DMS153 treated with DMSO at 0.1 percent for 48 hours (cell line): ENCODE data around the gene DMTF1.
"Not testable (repeated sequence)": the region's sequence is repeated elsewhere in the genome, so short reads cannot be mapped to it uniquely, and the experiment has no call there.

Experiments
- DNase-seq: peaks from one replicate; lab custom pipeline; 2025; ENCODE audit not compliant: unreplicated experiment; lab: John Stamatoyannopoulos, UW

DMTF1 gene, protein sequence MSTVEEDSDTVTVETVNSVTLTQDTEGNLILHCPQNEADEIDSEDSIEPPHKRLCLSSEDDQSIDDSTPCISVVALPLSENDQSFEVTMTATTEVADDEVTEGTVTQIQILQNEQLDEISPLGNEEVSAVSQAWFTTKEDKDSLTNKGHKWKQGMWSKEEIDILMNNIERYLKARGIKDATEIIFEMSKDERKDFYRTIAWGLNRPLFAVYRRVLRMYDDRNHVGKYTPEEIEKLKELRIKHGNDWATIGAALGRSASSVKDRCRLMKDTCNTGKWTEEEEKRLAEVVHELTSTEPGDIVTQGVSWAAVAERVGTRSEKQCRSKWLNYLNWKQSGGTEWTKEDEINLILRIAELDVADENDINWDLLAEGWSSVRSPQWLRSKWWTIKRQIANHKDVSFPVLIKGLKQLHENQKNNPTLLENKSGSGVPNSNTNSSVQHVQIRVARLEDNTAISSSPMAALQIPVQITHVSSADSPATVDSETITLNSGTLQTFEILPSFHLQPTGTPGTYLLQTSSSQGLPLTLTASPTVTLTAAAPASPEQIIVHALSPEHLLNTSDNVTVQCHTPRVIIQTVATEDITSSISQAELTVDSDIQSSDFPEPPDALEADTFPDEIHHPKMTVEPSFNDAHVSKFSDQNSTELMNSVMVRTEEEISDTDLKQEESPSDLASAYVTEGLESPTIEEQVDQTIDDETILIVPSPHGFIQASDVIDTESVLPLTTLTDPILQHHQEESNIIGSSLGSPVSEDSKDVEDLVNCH

DNA sequence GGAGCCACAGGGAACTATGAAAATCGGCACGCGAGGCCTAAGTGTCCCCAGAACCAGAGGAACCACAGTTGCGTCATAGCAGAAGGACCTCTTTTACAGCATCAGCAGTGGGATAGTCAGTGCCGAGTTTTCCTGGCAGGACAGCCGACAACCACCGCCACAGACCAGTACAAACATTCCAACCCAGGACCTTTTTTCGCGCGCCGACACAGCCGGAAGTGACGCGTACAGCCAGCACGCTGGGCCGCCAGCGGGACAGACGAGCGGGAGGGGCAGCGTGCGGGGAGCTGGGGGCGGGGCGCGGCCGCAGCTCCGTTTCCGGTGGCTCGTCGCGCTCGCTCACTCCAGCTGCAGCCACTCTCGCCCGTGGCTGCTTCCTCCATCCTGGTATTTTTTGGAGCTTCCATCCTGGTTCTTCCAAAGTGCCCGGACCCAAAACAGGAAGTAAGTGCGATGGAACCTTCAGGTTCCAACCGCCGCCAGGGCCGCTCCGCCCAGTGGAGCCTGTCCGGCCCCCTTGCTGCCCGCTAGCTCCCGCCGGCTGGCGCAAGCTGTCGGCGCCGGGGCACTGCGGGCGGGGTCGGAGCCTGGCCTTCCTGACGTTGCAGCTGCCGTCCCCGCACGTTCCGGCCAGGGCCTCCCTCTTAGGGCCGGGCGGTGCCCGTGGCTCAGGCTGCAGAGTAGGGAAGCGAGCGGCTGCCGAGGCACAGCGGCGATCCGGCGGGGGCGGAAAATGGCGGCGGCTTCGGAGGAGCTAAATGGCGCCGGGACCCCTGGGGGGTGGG lies at the start of gene DMTF1:
TSS of gene DMTF1 (plus strand) at position 342 of the 785 bp plus-strand sequence. CDS start 12,489 bp downstream, outside the sequence.
- DNase-seq = peak; percentile 85

DNA sequence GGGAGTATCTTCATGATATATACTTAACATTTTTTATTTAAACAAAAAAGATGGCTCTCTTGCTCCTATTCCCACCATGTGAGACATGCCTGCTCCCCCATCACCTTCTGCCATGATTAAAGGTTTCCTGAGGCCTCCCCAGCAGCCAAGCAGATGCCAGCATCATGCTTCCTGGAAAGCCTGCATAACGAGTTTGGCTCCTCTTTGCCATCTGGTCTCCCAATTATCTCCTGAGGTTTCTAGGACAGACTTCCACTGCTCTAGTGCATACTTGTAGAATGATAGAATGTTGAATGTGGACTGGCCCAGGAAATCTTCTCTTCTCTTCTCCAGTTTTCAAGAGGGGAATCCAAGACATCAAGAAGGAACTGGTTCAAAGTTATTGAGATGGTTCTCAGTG lies 46.9 kb upstream of the DMTF1 start:
- no peak for DNase-seq

DNA sequence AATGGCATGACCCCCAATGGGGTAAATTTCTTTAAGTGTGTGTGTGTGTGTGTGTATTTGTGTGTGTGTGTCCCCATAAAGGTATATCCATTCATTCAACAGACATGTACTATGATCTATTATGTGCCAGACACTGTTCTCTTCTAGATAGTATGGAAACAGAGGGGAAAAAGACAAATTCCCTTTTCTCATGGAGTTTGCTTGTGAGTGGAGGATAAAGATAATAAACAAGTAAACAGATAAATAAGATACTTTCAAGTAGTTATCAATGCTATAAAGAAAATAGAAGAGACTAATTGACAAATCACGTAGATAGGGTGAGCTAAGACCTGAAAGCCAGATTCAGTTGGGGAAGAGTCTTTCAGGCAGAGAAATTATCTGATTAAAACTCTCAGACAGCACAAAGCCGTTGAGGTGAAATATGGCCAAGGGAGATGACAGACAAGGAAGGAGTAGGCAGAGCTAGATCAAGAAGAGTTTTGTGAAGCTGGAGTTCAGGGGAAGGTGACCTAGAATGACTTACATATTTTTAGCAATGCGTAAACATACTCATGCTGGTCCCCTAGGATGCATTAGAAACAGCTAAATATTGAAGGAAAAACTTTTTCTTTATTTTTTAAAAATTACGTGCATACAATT lies 45.2 kb upstream of the DMTF1 start:
- no peak for DNase-seq

DNA sequence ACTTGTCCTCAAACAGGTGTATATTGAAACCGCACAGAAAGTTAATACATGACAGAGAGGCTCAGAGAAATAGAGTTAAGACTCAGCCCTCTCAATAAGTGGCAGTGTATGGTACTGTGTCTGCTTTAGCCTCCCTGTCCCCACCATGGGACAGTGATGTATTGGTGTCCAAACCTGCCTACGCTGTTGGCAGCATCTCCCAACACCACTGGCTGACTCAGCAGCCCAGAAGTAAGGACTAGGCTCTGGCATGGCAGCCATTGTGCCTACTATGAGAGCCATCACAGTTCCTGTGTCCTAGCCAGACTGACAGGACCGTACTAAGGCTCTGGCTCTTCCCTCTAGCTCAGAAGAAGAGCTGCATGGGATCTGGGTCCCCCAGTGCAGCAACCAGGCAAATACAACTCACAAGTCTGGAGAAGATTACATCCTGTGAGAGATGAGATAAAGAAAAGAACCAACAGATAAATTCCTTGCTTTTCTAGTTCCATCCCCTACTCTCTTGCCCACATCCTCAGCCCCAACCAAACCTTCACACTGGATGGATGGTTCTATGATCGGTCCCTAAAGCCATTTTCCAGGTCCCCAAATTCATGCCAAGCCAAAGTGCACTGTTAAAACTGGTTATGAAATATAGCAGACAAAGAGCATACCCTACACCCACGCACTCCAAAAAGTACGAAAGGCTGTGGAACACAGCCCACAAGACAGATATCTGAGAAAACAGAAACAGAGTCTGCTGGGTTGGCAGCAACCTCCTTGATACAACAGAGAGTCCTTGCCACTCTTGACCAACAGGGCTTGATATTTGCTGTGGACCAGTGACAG lies 44.1 kb upstream of the DMTF1 start:
- DNase-seq = no peak

- DNase-seq = no peak
Observed at GRCh38 chr7:87110778-87111177, 41.5 kb upstream of the DMTF1 start.

GRCh38 chr7:87111877-87112276 lies 40.4 kb upstream of the DMTF1 start:
- DNase-seq = no peak

- DNase-seq = no peak
Observed at GRCh38 chr7:87113077-87113476, 39.2 kb upstream of the DMTF1 start.

DNA sequence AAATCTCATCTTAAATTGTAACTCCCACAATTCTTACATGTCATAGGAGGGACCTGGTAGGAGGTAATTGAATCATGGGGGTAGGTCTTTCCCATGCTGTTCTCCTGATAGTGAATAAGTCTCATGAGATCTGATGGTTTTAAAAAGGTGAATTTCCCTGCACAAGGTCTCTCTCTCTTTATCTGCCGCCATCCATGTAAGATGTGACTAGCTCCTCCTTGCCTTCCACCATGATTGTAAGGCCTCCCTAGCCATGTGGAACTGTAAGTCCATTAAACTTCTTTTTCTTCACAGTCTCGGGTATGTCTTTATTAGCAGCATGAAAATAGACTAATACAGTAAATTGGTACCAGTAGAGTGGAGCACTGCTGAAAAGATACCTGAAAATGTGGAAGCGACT lies 38.3 kb upstream of the DMTF1 start:
- not testable (repeated sequence) for DNase-seq

DNA sequence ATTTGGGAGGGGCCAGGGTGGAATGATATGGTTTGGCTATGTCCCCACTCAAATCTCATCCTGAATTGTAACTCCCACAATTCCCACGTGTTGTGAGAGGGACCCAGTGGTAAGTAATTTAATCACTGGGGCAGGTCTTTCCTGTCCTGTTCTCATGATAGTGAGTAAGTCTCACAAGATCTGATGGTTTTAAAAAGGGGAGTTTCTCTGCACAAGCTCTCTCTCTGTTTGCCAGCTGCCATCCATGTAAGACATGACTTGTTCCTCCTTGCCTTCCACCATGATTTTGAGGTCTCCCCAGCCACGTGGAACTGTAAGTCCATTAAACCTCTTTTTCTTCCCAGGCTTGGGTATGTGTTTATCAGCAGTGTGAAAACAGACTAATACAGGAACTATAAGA lies 36.5 kb upstream of the DMTF1 start:
- DNase-seq = not testable (repeated sequence)

- DNase-seq = no peak
Observed at GRCh38 chr7:87116315-87116714, 35.9 kb upstream of the DMTF1 start.

DNA sequence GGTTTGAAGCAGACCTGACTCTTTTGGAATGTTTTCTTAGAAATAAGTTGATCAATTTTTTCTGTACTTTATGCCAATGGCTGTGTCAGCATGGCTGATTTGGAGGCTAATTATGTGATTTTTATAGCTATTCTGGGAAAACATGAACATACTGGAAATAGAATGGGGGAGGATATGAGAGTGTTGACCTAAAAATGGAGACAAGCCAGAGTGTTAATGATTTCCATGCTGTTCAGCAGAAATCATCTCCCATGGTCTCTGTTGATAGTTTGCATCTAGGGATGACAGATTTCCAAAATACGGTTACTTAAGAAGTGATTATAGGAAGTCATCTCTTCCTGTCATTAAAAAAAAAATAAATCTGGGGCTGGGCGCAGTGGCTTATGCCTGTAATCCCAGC lies 32.7 kb upstream of the DMTF1 start:
- no peak for DNase-seq

DNA sequence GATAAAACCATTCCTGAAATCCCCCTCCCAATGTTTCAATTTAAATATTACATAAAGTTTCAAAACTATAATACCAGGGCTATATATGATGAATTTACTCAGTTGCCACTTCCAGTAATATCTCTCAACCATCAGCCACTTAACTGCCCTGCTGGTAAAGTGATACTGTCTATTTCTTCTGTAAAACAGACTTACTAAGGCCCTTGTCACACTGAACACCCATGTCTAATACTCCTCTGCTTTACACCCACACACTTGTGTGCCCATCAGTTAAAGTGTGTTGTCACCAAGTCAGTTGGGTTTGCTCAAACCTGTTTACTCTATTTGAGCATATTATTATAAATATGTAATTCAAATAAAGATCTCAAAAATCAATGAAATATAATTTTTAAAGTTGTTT lies 29.1 kb upstream of the DMTF1 start:
- no peak for DNase-seq

GRCh38 chr7:87127019-87127418 lies 25.2 kb upstream of the DMTF1 start:
- DNase-seq = no peak

DNA sequence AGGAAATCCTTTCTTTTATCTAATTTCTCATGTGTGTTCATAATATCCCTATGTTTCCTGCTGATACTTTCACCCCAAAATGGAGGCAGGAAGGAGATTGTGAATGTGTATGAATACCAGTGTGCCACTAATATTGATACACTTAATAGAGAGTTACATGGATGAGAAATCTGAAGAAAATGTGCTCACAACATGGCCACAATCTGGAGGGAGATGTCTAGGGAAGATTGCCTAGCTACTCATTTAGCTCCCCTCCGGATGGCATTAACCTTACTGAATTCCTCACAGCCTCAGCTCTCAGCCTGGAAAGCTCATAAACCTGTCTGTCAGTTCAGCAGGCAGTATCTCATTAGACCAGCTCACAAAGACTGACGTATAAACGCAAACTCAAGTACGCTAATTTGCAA lies 23.4 kb upstream of the DMTF1 start:
- DNase-seq = no peak

DNA sequence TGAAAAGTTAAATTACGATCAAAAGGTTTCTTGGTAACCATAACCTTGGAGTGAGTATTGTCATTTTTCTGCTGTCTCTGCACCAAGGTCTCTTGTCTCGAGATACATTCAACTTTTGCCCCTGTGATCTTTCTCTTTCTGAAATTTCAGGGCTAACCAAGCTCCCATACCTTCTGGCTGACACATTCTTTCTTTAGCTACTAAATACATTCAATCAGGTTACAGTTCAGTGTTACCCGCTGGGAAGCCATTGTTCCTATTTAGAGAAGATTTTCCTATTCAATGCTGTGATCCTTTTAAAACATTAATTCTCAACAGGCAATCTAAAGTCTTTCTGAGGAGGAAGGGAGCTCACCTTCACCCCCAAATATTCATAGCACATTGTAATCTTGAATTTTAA lies 22.9 kb upstream of the DMTF1 start:
- no peak for DNase-seq

DNA sequence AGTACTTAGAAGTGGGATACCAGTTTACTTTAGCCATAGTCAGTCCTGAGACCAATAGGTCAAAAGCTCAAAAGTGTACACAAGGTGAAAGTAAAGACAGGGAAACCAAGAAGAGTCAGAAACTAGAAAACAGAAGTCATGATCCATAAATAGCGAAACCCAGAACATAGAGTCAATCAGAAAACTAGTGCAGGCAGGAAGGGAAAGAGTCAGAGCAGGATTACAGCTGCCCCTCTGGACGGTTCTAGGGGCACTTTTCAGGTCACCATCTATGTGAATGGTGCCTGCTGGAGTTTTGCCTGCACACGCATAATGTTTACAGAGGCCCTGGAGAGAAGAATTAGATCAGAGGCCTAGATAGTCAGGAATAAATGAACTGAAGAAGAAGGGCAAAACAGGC lies 22.4 kb upstream of the DMTF1 start:
- DNase-seq = no peak

DNA sequence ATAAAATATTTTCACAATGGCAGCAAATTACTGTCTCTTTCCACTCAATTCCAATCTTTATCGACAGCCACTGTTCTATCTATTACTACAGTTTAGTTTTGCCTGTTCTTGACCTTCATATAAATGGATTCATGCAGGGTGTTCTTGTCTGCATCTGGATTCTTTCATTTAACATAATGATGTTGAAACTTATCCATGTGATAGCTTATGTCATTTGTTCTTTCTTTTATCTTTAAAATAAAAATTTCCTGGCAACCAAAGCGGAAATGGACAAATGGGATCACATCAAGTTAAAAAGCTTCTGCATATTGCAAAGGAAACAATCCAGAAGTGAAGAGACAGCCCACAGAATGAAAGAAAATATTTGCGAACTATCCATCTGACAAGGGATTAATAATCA lies 20.5 kb upstream of the DMTF1 start:
- no peak for DNase-seq

DNA sequence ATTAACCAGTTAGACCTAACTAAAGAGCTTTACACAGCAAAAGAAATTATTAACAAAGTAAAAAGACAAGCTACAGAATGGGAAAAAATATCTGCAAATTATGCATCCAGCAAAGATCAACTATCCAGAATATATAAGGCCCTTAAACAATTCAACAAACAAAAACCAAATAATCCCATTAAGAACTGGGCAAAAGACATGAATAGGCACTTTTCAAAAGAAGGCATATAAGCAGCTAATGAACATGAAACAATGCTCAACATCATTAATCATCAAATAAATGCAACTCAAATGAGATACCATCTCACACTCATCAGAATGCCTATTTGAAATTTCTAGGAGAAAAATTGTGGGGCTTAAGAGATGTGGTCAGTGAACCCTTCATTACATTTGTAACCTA lies 15.0 kb upstream of the DMTF1 start:
- no peak for DNase-seq

DNA sequence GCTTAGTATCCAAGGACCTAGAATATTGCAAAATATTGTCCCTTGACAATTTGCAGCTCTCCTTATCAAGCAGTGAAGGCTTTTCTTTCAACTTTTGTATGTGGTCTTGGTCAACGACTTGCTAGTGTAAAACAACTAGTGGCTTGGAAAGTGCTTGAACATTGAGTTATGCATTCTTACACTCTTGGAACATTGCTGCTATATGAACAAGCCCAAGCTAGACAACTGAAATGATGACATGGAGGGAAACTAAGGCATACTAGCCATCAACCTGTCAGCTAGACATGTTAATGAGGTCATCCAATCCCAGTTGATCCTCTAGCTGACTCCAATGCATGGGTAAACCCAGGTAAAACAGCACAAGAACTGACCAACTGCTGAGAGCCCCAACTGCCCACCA lies 12.7 kb upstream of the DMTF1 start:
- no peak for DNase-seq

- no peak for DNase-seq
Observed at GRCh38 chr7:87140271-87140748, 11.9 kb upstream of the DMTF1 start.
